HCT116 (cell line): Measurements from ENCODE around the gene SLC5A2.

Source experiments
- EGR1 ChIP-seq: IDR thresholded peaks from 2 replicates; pipeline ENCODE4 v1.6.1; 2012; ENCODE audit warnings: low read depth
- ELF1 ChIP-seq: IDR thresholded peaks from 2 replicates; pipeline ENCODE4 v1.6.1; 2012; ENCODE audit warnings: low read depth, borderline replicate concordance
- EZH2phosphoT487 ChIP-seq: fragments of 200-600 bp; IDR thresholded peaks from 2 replicates; pipeline ENCODE4 v1.6.1; 2018; ENCODE audit warnings: antibody characterized with exemption, borderline replicate concordance
- POLR2A ChIP-seq: IDR thresholded peaks from 2 replicates; pipeline ENCODE4 v1.7.0; 2011; ENCODE audit warnings: borderline replicate concordance; ENCODE audit not compliant: insufficient read depth, insufficient read length; ENCODE audit errors: extremely low read depth
- POLR2AphosphoS5 ChIP-seq: IDR thresholded peaks from 2 replicates; pipeline ENCODE4 v1.6.1; 2011; ENCODE audit warnings: mild to moderate bottlenecking, low read depth, low read length, moderate library complexity
- SRF ChIP-seq: IDR thresholded peaks from 2 replicates; pipeline ENCODE4 v1.6.1; 2012; ENCODE audit warnings: low read depth
- TF ChIP-seq, protein P1 (sequence below): IDR thresholded peaks from 2 replicates; pipeline ENCODE4 v1.6.1; 2012; ENCODE audit warnings: low read depth
- TF ChIP-seq, protein P2 (sequence below): IDR thresholded peaks from 2 replicates; pipeline ENCODE4 v1.6.1; 2012
- TF ChIP-seq, protein P3 (sequence below), 3 experiments: fragments of 200-600 bp in 1 of 3; sonication (generic) in 1 of 3; IDR thresholded peaks in 2 of 3; conservative IDR thresholded peaks in 1 of 3; 2 replicates each; pipeline ENCODE4 v1.5.1; 2012 to 2017; ENCODE audit warnings: low read depth in 2 of 3, low read length in 2 of 3, antibody characterized with exemption in 1 of 3, borderline replicate concordance in 1 of 3, control low read depth in 1 of 3, mild to moderate bottlenecking in 1 of 3, mixed read lengths in 1 of 3, mixed run types in 1 of 3, moderate library complexity in 1 of 3; ENCODE audit not compliant: insufficient read depth in 1 of 3

DNA sequence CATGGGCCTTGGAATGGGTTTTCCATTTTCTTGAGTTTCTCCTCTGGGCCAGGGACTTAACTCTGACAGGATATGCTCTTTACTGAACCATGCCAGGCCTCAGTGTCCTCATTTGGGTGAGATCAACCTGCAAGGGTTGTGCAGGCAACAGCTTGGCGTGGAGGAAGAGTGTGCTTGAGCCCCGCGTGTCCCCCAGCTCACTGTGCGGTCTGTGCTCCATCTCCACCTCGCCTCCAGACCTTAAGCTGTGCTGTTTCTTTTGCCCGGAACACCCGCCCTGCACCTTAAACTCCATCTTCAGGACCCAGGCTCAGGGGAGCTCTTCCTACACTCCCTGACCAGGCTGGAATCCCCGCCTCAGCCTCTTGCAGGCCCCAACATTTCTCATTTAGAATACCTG, 15.6 kb downstream of the SLC5A2 start:
- TF ChIP-seq, protein P1, sequence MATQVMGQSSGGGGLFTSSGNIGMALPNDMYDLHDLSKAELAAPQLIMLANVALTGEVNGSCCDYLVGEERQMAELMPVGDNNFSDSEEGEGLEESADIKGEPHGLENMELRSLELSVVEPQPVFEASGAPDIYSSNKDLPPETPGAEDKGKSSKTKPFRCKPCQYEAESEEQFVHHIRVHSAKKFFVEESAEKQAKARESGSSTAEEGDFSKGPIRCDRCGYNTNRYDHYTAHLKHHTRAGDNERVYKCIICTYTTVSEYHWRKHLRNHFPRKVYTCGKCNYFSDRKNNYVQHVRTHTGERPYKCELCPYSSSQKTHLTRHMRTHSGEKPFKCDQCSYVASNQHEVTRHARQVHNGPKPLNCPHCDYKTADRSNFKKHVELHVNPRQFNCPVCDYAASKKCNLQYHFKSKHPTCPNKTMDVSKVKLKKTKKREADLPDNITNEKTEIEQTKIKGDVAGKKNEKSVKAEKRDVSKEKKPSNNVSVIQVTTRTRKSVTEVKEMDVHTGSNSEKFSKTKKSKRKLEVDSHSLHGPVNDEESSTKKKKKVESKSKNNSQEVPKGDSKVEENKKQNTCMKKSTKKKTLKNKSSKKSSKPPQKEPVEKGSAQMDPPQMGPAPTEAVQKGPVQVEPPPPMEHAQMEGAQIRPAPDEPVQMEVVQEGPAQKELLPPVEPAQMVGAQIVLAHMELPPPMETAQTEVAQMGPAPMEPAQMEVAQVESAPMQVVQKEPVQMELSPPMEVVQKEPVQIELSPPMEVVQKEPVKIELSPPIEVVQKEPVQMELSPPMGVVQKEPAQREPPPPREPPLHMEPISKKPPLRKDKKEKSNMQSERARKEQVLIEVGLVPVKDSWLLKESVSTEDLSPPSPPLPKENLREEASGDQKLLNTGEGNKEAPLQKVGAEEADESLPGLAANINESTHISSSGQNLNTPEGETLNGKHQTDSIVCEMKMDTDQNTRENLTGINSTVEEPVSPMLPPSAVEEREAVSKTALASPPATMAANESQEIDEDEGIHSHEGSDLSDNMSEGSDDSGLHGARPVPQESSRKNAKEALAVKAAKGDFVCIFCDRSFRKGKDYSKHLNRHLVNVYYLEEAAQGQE = no peak
- TF ChIP-seq, protein P2, sequence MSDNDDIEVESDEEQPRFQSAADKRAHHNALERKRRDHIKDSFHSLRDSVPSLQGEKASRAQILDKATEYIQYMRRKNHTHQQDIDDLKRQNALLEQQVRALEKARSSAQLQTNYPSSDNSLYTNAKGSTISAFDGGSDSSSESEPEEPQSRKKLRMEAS = no peak
- no peak for TF ChIP-seq POLR2A
- TF ChIP-seq, protein P3, sequence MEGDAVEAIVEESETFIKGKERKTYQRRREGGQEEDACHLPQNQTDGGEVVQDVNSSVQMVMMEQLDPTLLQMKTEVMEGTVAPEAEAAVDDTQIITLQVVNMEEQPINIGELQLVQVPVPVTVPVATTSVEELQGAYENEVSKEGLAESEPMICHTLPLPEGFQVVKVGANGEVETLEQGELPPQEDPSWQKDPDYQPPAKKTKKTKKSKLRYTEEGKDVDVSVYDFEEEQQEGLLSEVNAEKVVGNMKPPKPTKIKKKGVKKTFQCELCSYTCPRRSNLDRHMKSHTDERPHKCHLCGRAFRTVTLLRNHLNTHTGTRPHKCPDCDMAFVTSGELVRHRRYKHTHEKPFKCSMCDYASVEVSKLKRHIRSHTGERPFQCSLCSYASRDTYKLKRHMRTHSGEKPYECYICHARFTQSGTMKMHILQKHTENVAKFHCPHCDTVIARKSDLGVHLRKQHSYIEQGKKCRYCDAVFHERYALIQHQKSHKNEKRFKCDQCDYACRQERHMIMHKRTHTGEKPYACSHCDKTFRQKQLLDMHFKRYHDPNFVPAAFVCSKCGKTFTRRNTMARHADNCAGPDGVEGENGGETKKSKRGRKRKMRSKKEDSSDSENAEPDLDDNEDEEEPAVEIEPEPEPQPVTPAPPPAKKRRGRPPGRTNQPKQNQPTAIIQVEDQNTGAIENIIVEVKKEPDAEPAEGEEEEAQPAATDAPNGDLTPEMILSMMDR (IDR thresholded peaks at IDR 0.05 in 2 of 3, conservative IDR thresholded peaks at IDR 0.05 in 1 of 3; ENCODE audit: borderline replicate concordance in 1 of 3, insufficient read depth in 1 of 3, low read depth in 2 of 3, low read length in 2 of 3) = no peak
- no peak for TF ChIP-seq EZH2phosphoT487
- TF ChIP-seq POLR2AphosphoS5 = no peak
- TF ChIP-seq ELF1 = no peak
- TF ChIP-seq EGR1 = no peak
- no peak for TF ChIP-seq SRF
